ENCODE measurements around the gene PLCG1. TPM values are rescaled to one million over a fixed set of nuclear protein-coding genes. Genes with fewer than 3 reads are reported as not detected.
A peak's percentile ranks its signal among the peaks of the same experiment; 100 is the strongest.

Gene PLCG1
- total RNA-seq, 6 donors from 2014 or later, result 69.8 to 383 (median 99.5) TPM

DNA sequence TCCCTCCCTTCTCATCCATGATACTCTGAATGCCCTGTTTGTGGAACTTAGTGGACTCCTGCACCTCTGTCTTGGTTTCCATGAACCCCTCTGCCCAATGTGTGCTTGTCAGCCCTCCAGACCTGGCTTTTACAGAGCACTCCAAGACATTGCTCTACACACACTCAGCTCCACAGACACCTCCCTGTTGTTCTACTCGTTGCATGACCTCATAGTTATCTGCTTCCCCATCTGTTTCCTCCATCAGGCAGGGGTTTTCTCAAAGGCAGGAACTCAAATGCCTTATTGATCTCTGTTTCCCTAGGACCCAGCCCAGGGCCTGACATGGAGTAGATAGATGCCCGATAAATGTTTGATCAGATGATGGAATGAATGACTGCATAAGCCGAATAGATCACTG, 13.3 kb downstream of the PLCG1 start:
- no peak for DNase-seq
- no peaks in the 10 kb centered on the region for H3K9me3 ChIP-seq
- no peak for TF ChIP-seq POLR2A (IDR thresholded peaks at IDR 0.05)
- peak; percentile 51 to 67 for TF ChIP-seq POLR2AphosphoS5 (IDR thresholded peaks at IDR 0.05)
- TF ChIP-seq, protein P1, sequence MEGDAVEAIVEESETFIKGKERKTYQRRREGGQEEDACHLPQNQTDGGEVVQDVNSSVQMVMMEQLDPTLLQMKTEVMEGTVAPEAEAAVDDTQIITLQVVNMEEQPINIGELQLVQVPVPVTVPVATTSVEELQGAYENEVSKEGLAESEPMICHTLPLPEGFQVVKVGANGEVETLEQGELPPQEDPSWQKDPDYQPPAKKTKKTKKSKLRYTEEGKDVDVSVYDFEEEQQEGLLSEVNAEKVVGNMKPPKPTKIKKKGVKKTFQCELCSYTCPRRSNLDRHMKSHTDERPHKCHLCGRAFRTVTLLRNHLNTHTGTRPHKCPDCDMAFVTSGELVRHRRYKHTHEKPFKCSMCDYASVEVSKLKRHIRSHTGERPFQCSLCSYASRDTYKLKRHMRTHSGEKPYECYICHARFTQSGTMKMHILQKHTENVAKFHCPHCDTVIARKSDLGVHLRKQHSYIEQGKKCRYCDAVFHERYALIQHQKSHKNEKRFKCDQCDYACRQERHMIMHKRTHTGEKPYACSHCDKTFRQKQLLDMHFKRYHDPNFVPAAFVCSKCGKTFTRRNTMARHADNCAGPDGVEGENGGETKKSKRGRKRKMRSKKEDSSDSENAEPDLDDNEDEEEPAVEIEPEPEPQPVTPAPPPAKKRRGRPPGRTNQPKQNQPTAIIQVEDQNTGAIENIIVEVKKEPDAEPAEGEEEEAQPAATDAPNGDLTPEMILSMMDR (IDR thresholded peaks at IDR 0.05), result no peak
- peak in 2 of 4 donors; percentile 63 to 92 for TF ChIP-seq EP300 (IDR thresholded peaks at IDR 0.05)
- peak overlapping the region; percentile 46 to 98 (median 64) for H3K27ac ChIP-seq
- 30 to 53% methylated on average over 3 of the region's 3 CpGs for WGBS, 2 donors
- no peaks in the 10 kb centered on the region for H3K36me3 ChIP-seq
- H3K4me3 ChIP-seq, result no peak overlapping the region
- peak in 1 of 2 donors; percentile 28 for ATAC-seq (ENCODE audit: low FRiP score in 2 of 2)
- peaks cover 90 to 99% (median 97%) of the 10 kb centered on the region in 4 donors for H3K4me1 ChIP-seq
- H3K27me3 ChIP-seq, result no peaks in the 10 kb centered on the region

DNA sequence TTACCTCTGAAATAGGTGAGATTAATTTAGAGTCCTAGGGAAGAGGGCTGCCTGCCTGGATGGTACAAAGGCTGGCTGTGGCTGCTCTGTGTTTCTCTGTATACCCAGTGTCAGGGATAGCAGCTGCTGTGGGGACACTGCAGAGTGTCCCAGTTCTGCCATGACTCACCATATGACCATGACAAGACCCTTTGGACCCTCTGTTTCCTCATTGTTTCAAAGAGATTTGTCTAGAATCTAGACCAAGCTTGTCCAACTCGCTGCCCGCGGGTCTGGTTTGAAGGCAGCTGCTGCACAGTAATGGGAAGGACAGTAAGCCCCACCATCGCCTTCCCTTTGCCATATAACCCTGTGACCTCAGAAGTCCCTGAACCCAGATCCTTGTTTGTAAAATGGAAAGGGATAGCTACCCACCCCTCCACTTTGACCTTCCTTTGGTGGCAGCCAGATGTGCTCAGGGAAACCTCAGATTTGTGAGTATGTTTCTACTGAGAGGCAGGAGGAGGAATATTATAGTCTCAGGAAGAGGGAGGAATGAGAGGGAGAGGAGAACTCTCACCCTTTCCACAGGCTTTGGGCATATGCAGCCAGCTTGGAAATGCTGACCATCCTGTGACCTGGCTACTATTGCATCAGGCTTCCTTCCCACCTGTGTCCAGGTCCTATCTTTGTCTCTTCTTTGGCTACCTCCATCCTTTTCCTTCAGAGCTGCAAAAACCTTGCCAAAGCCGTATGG, 14.0 kb downstream of the PLCG1 start:
- Histone ChIP-seq H3K4me3 (no peak overlapping the region), H3K27ac (peak overlapping the region; percentile 46 to 98 (median 64)), H3K36me3 (no peaks in the 10 kb centered on the region), H3K4me1 (peaks cover 90 to 99% (median 97%) of the 10 kb centered on the region in 4 donors), H3K9me3 (no peaks in the 10 kb centered on the region), H3K27me3 (no peaks in the 10 kb centered on the region)
- ATAC-seq (ENCODE audit: low FRiP score in 2 of 2) (no peak), DNase-seq (no peak)
- 69 to 79% methylated on average over 5 of the region's 5 CpGs for WGBS, 2 donors
- TF ChIP-seq POLR2AphosphoS5 (IDR thresholded peaks at IDR 0.05) (no peak), POLR2A (IDR thresholded peaks at IDR 0.05) (no peak), EP300 (IDR thresholded peaks at IDR 0.05) (no peak)
- TF ChIP-seq, protein P1 (IDR thresholded peaks at IDR 0.05), result no peak

DNA sequence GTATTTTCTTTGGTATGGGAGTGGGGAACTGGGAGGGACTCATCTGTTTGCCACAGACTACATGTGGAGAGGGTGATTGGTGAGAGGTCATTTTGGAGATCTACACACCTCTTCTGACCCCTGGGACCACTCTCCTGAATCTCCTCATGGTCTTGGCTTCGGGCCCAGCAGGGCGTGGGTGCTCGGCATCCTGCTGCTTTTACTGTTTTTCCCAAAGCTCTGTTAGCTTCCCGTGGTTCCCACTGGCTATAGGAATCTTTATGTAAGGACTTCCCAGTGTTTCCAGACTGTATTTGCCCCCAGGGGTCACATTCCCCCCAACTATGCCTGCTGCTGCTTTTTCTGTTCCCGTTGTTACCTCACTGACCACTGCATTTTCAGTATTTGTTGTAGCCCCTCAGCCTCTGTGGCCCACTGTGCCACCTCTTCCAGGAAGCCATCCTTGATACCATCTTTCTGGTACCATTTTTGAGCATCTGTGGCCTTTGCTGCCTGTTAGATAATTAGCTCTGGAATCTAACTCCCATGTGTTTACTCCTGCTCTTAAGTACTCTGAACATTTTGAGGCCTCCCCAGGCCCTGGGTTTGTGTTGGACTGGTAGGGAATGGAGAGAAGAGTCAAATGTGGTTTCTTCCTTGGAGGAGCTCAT, 14.9 kb downstream of the PLCG1 start:
- ATAC-seq (ENCODE audit: low FRiP score in 2 of 2), result no peak
- no peak overlapping the region for H3K4me3 ChIP-seq
- peaks cover 90 to 98% (median 96%) of the 10 kb centered on the region in 4 donors for H3K4me1 ChIP-seq
- WGBS, 2 donors, result 55 to 58% methylated on average over 5 of the region's 5 CpGs
- H3K9me3 ChIP-seq, result no peaks in the 10 kb centered on the region
- DNase-seq, result no peak
- H3K27me3 ChIP-seq, result no peaks in the 10 kb centered on the region
- no peaks in the 10 kb centered on the region for H3K36me3 ChIP-seq
- TF ChIP-seq EP300 (IDR thresholded peaks at IDR 0.05) (no peak), POLR2AphosphoS5 (IDR thresholded peaks at IDR 0.05) (no peak)
- TF ChIP-seq, protein P1 (IDR thresholded peaks at IDR 0.05), result no peak
- peak overlapping the region; percentile 46 to 98 (median 60) for H3K27ac ChIP-seq

DNA sequence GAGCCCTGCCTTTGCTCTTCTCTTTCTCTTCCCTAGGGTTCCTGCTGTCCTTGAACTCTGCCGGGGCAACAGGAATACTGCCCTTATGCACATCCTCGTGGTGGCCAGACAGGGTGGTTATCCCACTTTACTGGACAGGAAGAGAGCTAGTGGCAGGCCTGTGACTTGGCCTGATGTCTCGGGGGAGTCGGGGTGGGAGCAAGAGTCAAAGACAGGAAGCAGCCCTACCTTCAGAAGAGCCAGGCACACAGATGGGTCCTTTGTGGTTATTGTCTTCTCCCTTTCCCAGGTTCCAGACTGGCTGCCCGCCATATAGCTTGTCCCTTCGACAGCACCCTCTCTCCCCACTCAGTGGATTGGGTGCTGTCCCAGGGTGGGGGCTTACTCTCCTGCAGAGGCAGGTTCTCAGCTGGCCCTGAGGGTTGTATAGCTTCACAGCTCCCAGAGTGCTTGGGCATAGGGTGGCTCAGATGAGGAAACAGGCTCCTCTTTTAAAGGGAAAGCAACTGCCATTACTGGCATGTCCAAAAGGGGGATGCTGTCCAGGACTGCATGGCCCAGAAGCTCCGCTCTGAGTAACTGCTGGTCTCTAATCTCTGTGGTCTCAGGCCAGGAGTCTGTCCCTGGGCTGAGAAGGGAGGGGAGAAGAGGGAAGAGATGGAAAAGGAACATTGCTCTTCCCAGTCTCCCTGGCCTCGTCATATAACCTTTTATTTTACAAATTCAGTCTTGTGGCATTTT, 17.3 kb downstream of the PLCG1 start:
- 50 to 53% methylated on average over 8 of the region's 8 CpGs for WGBS, 2 donors
- no peak for DNase-seq
- peak overlapping the region; percentile 32 to 98 (median 64) for H3K27ac ChIP-seq
- ATAC-seq (ENCODE audit: low FRiP score in 2 of 2), result no peak
- no peaks in the 10 kb centered on the region for H3K27me3 ChIP-seq
- TF ChIP-seq POLR2AphosphoS5 (IDR thresholded peaks at IDR 0.05) (peak in 1 of 2 donors; percentile 29), EP300 (IDR thresholded peaks at IDR 0.05) (no peak), POLR2A (IDR thresholded peaks at IDR 0.05) (no peak)
- H3K4me1 ChIP-seq, result peaks cover 84 to 95% (median 87%) of the 10 kb centered on the region in 4 donors
- peaks cover 0 to 2% (median 0%) of the 10 kb centered on the region in 4 donors for H3K36me3 ChIP-seq
- no peaks in the 10 kb centered on the region for H3K9me3 ChIP-seq
- H3K4me3 ChIP-seq, result no peak overlapping the region

DNA sequence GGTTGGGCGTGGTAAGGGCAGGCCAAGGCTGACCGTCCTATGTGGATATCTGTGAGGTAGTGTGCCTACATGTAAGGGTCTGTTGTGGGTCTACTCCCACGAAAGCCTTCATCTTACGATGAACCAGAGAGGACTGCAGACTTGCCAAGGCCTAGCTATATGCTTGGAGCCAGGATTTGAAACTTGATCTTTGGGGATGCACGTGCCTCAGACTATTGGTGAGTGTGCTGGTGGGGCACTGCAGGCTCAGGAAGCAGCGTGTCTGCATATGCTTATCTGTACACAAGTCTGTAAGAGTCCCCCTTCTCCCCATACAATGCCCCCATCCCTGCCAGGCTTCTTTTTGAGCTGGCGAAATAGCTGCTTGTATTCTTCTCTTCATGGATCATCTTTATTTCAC, 17.9 kb downstream of the PLCG1 start:
- TF ChIP-seq POLR2A (IDR thresholded peaks at IDR 0.05) (no peak), EP300 (IDR thresholded peaks at IDR 0.05) (no peak), POLR2AphosphoS5 (IDR thresholded peaks at IDR 0.05) (no peak)
- TF ChIP-seq, protein P1 (IDR thresholded peaks at IDR 0.05), result no peak
- DNase-seq (no peak), ATAC-seq (ENCODE audit: low FRiP score in 2 of 2) (no peak)
- WGBS, 2 donors, result 73 to 91% methylated on average over 7 of the region's 7 CpGs
- no peaks in the 10 kb centered on the region for H3K9me3 ChIP-seq
- peaks cover 0 to 9% (median 5%) of the 10 kb centered on the region in 4 donors for H3K36me3 ChIP-seq
- H3K4me1 ChIP-seq, result peaks cover 78 to 90% (median 83%) of the 10 kb centered on the region in 4 donors
- no peaks in the 10 kb centered on the region for H3K27me3 ChIP-seq
- H3K4me3 ChIP-seq, result no peak overlapping the region
- peak overlapping the region; percentile 32 to 98 (median 64) for H3K27ac ChIP-seq

All from upper lobe of left lung (tissue), 6 donors.